HL-60/S4 (cell line): ENCODE data around the gene METTL1.

ENCODE experiments used
- in situ Hi-C: fragments of 300-500 bp; cut with MboI; formaldehyde crosslinking; loops from 2 replicates; pipeline ENCODE4 v1.14.3; 2022; ENCODE audit warnings: low sequenced_read_pairs

The METTL1 gene

DNA sequence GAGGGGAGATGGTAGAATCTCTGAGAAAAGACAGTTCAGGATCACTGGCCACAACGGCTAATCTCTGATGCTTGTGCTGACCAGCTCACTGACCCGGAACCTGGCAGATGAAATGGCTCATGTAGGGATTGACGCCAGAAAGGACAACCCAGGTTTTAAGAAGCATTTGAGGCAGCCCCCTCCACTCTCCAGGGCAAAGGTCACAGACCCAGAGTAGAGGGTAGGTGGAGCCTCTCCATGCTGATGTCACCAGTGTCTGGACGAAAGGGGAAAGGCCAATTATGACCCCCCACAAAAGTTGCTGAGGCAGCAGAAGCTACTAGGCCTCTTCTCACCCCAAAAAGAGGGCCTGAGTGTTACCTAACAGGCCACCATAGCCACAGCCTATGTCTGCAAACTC is 1.2 kb downstream of the METTL1 start:
- in situ Hi-C loops = no loop called here

DNA sequence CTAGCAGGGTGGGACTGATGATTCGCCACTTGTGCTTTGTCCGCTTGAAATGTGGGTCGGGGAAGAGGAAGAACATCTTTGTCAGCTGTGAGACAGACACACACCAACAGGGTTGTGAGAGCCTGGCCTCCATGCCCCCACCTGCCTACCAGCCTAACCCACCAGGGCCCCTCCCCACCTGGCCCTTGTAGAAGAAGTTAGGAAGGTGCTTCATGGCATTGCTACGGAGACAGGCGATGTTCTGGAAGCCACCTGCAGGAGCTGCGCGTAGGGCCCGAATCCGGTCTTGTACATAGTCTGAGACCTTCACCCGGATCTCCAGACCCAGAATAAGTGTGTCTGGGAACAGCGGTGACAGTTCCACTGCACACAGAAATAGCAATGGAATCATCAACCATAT is 2.3 kb downstream of the METTL1 start:
- in situ Hi-C loops = no loop called here

DNA sequence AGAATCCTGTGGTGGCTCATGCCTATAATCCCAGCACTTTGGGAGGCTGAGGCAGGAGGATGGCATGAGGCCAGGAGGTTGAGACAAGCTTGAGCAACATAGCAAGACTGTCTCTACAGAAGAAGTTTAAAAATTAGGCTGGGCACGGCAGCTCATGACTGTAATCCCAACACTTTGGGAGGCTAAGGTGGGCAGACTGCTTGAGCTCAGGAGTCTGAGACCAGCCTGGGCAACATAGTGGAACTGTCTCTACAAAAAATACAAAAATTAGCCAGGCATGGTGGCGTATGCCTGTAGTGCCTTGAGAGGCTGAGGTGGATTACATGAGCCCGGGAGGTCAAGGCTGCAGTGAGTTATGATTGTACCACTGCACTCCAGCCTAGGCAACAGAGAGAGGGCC is 4.0 kb downstream of the METTL1 start:
- in situ Hi-C loops = no loop called here

DNA sequence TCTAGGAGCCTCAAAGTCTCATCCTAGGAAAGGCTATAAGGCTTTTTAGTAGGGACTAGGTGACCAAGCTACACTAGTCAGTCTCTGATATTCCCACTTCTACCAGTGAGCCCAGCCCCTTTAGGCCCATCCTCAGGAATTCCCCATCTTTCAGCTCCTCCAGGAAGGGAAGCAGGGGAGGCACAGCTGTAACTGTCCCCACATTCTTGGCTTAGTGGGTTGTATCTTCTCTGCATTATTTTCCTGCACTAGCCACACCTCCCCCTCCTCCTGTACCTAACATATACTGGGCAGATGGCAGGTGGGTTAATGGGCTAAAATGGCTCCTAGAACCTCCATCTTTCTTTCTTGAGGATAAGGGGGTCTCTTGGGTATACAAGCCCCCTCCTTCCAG is 4.6 kb downstream of the METTL1 start:
- in situ Hi-C loops = no loop called here

DNA sequence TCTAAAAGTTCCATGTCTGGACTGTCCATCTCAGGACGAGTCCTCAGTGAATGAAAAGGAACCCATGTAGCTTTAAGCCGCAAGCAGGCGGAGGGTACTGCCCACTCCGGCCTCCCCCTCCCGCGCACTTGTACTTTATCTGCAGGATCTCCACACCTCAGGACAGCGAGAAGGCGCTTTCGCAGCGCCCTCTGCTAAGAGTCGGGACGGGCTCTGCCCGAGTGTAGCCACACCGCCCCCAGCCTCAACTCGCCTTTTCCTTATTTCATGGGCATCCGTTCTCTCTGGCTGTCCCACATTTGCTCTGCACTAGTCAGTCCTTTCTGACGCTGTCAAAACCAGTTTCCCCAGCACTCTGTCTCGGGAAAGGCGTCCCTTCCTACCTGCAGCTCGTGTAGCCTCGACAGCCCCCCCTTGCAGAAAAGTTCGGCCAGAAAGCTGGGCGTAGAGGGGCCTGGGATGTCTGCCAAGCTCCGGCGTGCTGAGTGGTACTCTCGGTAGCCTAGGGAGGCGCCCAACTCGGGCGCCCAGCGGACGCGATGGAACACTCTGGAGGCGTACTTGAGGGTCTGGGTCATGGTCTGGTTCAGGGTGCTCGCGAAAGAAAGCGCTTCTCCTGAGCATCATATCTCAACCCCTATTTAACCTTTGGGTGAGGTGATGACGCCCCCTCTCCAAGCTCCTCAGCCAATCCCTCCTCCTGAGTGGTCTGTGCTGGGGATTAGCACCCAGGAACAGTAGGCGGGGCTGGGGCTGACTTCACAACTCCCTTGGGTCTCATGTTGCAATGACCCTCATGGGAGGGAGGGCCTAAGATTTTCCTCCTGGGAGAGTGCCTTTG is 5.2 kb downstream of the METTL1 start, which contains the start of gene CYP27B1:
TSS of gene CYP27B1 (minus strand) at position 615 of the 841 bp plus-strand sequence. CDS start at position 578, 37 bp downstream.
- in situ Hi-C loops = no loop called here

DNA sequence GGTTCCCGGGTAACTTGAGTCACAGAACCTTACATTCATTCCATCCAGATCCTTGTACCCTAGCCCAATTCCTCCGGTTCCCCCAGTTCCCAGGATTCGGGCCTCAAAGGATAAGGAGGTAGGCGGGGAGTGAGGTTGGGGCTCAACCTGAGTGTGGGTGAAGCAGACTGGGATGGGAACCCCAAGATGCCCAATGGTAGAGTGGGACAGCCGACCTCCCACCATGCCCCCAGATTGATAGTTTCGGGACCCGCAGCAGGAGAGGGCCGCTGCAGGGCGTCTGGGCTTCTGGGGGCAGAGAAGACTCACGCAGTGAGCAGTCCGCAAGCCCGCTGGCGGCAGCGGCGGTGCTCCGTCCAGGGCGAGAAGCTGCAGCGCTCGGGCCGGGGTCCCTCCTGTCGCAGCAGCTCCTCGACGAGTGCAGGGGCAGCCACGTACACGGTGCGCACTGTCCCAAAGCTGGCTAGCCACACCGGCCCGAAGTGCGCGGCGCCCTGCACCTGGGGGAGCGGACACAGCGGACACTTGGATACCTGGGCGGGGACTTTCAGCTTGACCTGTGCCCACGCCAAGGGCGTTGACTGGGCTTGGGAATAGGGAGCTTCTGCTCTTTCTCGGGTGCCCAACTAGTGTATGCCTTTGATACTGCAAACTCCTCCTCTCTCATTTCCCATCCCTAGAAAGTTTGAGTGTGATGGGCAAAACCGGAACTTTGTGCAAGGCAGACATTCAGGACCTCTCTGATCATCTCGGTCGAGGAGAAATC is 6.0 kb downstream of the METTL1 start:
- in situ Hi-C loops = no loop called here

DNA sequence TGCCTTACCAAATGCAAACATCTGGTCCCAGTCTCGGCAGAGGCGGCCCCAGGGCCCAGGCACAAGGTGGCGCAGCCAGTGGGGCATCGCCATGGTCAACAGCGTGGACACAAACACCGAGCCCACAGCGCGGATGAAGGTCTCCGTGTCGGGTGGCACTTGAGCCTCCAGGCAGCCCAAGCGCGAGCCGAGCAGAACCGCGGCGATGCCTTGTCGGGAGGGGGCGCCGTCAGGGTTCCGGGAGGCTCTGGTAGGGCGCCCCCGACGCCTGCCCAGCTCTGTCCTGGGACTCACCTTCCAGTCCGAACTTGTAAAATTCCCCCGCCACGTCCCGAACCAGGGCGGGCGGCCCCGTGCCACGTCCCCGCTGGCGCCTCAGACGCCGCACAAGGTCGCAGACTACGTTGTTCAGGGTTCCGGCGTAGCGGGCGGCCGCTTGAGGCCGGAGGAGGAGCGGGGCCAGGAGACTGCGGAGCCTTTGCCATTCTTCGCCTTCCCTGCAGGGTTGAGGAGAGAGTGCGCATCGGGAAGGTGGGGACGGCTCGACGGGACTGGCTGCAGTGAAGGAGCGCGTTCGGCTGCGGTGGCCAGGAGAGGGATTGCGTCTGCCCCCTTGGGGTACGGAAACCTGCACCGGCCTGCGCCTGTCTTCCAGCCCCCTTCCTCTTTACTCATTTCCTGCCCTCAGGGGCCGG is 6.8 kb downstream of the METTL1 start:
- in situ Hi-C loops = no loop called here

DNA sequence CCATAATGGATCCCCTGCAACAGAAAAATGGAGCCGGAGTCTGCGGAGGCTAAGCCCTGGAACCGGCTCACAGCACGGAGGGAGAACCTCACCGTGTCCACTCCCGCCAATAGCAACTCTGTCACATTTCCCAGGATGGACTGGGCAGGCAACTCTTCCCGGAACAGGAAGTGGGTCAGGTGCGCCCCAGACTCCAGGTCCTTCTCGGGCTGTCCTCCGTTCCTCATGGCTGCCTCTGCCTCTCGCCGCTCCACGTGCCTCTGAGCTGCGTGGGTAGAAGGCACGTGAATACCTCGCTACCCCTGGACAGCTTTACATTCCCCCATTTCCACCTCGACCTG is 7.3 kb downstream of the METTL1 start:
- in situ Hi-C loops = no loop called here

DNA sequence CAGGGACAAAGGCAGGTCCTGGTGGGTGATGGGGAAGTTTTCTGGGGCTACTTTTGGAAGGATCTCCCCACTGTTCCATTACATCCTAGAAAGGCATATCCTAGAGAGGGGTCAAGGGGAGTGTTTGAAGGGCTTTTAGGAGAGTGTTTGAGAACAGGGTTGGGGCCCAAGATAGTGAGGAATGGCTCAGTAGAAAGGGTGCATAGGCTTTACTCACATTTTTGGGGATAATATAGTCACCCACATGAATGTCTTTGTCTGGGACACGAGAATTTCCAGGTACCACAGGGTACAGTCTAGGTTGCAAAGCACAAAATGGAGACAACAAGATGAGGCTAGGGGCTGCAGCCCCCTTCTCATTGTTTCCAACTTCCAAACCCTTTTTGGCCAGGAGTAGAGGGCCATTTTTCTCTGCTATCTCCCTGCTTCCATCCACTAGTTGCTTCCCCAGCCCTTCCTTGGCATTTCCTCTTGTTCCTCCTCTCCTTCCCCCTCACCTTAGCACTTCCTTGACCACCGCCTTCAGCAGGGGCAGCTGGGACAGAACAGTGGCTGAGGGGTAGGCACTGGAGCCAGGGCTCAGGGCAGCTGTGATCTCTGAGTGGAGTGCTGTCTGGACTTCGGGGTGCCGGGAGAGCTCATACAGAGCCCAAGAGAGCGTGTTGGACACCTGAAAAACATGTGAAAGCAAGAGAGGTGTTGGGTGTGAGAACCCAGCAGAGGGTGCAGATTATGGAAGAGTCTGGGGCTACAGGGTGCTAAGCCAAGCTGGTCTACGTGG is 7.8 kb downstream of the METTL1 start:
- in situ Hi-C loops = no loop called here

DNA sequence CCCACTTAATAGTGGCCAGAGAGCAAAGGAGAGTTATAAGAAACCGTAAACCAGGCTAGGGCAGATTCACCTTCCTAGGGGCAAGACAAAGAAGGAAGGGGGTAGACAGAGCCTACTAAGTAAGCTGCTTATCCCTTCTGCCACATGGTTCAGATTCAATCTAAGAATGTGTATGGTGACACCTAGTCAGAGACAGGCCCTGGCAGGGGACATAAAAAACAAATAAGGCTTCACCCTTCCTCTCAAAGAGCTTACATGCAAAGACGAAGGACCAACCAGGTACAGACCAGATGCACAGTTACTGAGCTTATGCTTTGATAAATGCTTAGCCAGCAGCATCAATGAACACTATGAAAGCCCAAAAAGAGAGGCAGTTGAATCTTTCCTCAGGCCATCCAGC is 9.4 kb downstream of the METTL1 start:
- in situ Hi-C loops = no loop called here

DNA sequence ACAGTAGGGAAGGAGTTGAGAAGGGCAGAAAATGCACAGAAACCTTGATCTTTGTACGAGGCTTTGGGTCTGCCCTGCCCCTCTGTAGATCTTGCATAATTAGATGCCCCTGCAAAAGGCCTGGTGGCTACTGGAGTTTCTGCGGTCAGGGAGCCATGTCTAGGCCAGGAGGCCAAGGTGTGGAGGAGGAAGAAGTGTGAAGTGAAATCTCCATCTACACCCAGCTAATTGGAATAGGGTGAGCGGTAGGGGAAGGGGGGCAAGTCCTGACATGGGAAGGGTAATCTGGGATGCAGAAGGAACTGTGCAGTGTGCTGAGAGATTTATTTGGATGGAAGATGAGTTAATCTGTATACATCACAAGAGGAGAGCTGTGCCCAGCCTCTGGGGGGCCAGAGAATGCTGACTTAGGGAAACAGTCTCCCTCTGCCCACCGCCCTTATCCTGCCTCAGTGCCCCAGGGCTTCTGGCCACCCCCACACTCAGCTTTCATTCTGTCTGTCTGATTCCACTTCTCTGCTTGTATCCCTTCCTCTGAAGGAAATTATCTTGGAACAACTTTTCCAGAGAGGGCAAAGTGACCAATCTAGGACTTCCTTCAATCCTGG is 10.4 kb downstream of the METTL1 start:
- in situ Hi-C loops = no loop called here

DNA sequence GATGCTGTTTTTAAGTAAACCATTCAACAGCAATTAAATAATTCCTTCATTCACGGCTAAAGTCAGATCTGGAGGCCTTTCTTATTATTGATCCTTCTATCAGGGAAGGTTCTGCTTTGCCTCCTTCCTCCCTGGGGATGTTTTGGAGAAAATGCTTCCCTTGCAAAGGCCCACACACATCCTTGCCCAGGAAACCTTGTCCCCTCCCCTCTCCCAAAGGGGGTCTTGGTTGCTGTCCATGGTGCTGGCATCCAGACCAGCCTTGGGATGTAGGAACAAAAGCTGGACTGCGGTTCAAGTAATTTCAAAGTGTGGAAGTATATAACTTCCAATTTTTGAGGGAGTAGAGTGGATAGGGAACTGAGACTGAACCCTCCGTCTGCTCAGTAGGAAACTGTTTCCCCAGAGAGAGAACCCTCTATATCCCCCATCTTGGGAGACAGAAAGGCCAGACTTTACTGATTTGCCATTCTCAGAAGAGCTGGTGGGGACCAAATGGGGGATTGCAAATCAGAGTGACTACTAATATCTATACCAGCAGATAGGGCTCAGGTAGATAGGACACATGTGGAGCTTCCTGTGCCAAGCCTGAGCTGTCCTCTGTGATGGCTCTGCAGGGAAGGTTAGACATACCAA is 11.4 kb downstream of the METTL1 start:
- in situ Hi-C loops = no loop called here

DNA sequence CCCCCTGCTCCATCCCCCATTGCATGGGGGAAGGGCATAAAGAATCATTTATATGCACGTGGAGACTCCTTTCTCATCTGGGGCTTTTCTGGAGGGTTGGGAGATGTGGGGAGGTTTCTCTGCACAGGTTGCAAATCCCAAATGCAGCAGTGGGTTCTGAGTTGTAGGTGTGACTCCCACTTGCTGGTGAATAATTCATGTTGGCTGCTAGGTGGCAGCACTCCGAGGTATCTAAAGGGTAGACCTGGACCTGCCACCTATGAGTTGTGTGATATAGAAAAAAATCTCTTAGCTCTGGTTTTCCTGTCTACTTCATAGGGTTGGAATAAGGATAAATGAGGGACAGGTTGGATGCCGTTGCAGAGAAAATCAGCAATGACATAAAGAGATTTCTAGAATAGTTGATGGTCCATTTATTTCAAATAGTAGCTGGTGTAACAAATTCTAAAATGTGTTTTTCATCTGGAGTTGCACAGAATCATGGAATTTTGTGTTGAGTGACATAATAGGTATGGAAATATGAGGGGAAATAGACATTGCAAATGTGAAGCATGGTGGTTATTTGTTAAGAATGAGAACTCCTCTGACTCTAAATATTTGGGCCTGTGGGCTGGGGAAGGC is 12.4 kb downstream of the METTL1 start:
- in situ Hi-C loops = no loop called here

DNA sequence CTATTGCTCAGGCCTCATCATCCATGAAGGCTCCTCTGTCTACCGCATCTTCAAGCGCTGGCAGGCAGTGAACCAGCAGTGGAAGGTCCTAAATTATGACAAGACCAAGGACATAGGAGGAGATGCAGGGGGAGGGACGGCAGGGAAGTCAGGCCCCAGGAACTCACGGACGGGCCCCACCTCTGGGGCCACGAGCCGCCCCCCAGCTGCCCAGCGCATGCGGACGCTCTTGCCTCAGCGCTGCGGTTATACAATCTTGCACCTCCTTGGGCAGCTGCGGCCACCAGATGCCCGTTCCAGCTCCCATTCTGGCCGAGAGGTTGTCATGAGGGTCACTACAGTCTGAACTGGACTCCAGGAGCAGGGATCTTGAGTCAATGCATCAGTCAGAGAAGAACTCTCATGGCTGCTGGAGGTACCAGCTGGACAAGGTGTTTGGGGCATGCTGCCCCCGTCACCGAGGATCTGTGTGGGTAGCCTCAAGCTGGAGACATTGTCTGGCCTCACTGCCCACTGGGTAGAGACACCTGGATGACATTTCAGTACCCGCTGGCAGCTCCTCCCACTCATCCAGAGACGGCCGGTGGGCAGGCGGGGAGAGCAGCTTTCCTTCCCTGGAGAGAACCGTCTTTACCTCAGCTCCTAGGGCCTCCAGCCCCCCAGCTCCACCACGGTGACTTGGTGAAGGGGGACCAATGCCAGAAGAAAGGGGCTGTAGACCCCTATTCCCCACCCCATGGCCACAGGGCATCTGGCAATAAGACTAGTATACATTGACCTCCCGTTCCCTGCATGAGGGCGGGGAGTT is 13.1 kb downstream of the METTL1 start:
- in situ Hi-C loops = no loop called here

DNA sequence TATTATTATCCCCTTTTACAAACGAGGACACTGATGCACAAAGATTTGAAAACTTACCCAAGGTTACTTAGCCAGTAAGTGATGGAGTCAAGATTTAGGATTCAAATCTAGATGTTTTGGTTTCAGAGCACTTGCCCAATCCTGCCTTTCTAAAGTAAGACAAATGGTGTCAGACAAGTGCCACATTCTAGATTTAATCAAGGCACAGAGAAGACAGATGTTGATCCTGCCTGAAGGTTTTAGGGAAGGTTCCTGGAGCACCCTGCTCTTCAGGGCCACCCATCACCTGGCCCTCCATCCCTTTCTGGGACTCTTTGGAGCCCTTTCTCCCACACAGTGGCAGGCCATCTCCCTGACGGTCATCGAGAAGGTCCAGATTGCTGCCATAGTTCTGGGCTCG is 14.1 kb downstream of the METTL1 start:
- in situ Hi-C loops = no loop called here

DNA sequence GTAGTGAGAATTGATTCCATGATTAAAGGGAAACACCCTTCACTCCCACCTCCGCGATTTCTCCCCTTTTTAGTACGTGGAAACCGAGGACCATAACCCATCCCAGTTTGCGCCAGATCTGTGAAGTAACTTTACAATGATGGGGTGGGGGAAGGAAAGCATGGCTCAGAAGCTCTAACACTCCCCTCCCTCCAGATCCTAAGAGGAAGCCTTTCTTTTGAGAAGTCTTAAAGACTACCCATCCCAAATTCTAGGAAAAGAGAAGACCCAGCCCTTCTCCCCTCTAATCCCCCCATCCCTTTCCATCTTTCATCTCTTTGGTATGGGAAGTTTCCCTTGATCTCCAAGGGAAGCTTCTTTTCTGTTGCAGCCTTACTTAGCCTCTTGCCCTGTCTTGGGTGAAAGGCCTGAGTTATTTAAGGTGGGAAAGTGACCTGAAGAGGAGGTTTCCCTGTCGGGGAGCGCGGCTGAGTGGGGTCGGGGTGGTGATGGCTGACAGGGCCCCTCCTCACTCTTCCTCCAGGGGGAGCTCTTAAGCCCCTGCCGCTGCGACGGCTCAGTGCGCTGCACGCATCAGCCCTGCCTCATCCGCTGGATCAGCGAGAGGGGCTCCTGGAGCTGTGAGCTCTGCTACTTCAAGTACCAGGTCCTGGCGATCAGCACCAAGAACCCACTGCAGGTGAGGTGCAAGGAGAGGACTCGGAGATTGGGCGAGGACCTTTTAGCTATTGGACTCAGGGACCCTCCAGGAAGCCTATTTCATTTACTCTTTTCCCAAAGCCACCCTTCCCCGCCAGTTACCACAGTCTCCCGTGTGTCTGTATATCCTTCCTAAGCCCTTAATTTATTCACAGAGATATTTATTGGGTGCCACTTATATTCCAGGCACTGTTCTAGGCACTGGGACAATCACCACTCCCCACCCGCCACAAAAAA is 15.2 kb downstream of the METTL1 start:
- in situ Hi-C loops = no loop called here

DNA sequence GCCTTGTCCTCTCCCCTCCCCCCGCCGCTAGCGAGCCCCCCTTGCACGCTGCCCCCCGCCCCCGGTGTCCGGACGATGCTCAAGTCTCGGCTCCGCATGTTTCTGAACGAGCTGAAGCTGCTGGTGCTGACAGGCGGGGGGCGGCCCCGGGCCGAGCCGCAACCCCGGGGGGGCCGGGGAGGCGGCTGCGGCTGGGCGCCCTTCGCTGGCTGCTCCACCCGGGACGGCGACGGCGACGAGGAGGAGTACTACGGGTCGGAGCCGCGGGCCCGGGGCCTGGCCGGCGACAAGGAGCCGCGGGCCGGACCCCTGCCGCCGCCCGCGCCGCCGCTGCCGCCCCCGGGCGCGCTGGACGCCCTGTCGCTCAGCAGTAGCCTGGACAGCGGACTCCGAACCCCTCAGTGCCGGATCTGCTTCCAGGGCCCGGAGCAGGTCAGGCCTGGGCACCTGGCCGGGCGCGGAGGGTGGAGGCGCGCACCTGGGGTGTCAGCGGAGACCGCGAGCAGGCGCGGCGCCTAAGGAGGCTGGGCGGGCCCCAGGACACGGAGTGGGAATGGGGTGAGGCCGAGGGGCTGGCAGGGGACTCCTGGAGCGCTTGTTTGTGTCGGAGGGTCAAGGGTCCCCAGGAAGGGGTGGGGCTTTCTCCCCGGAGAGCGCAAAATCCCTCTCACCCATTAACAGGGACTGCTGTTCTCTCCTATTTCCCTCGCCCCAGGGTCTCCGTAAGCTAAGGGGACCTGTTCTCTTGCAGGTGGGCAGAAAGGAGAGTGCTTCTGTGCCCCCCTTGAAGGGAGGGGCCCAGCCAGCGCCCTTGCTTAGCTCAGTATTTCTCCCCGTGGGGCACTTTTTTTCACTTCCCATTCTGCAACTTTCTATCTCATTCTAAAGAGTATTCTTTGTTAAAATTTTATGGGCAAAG is 16.2 kb downstream of the METTL1 start:
- in situ Hi-C loops = no loop called here
